Uterus (tissue), 4 donors: Measurements from ENCODE around the gene ARHGAP9. TPM values are rescaled to one million over a fixed set of nuclear protein-coding genes. Genes with fewer than 3 reads are reported as not detected.

Source experiments
- DNase-seq, 2 donors: peaks; one replicate each; pipeline ENCODE4 v3.0.0-alpha.2; 2019 to 2020
- H3K27ac ChIP-seq, 2 donors: fragments of 200-600 bp; sonication (generic); 1 replicate in 1 of 2; 2 replicates in 1 of 2; pipeline ENCODE4 v1.5.1; 2016 to 2018
- H3K27me3 ChIP-seq, 2 donors: fragments of 200-600 bp; sonication (generic); one replicate each; pipeline ENCODE4 v1.5.1; 2018 to 2019; ENCODE audit warnings: control low read depth in 1 of 2
- H3K36me3 ChIP-seq, 2 donors: fragments of 200-600 bp; sonication (generic); one replicate each; pipeline ENCODE4 v1.5.1; 2019; ENCODE audit warnings: control low read depth in 1 of 2
- H3K4me1 ChIP-seq, 2 donors: fragments of 200-600 bp; sonication (generic); one replicate each; pipeline ENCODE4 v1.5.1; 2018 to 2019; ENCODE audit warnings: control low read depth in 1 of 2
- H3K4me3 ChIP-seq, 2 donors: fragments of 200-600 bp; sonication (generic); 1 replicate in 1 of 2; 2 replicates in 1 of 2; pipeline ENCODE4 v1.5.1; 2018 to 2019; ENCODE audit warnings: mild to moderate bottlenecking in 1 of 2
- H3K9me3 ChIP-seq, 2 donors: fragments of 200-600 bp; sonication (generic); one replicate each; pipeline ENCODE4 v1.5.1; 2019; ENCODE audit warnings: control low read depth in 1 of 2
- CTCF ChIP-seq, 4 experiments: fragments of 200-600 bp in 2 of 4; fragments of 450-650 bp in 2 of 4; sonication (generic) in 2 of 4; IDR thresholded peaks; one replicate each; pipeline ENCODE4 v1.5.1; 2016 to 2019; ENCODE audit warnings: antibody characterized with exemption in 4 of 4, mild to moderate bottlenecking in 2 of 4, moderate library complexity in 1 of 4
- POLR2A ChIP-seq, 2 donors: fragments of 450-650 bp; IDR thresholded peaks; one replicate each; pipeline ENCODE4 v1.6.1; 2016; ENCODE audit warnings: antibody characterized with exemption in 2 of 2, mild to moderate bottlenecking in 1 of 2, moderate library complexity in 1 of 2
- intact Hi-C: fragments of 100-400 bp; cut with DNase I; formaldehyde crosslinking; loops from one replicate; pipeline ENCODE4 v1.15.1; 2023; ENCODE audit warnings: low total_unique reads
- total RNA-seq, 4 donors: library from RNA; depleted of rRNA in 3 of 4; stranded (reverse); fragments of >200 nt in 3 of 4; gene quantifications; one replicate each; pipeline versions ENCODE4 v1.1.0 to v1.2.4, GENCODE V29; 2014 to 2023
- donor health status: DM: yes; HTN: yes; CAD: no.

ARHGAP9 gene
- total RNA-seq, 4 donors from 2014 or later: 1.5 to 8.1 (median 3.3) TPM

DNA sequence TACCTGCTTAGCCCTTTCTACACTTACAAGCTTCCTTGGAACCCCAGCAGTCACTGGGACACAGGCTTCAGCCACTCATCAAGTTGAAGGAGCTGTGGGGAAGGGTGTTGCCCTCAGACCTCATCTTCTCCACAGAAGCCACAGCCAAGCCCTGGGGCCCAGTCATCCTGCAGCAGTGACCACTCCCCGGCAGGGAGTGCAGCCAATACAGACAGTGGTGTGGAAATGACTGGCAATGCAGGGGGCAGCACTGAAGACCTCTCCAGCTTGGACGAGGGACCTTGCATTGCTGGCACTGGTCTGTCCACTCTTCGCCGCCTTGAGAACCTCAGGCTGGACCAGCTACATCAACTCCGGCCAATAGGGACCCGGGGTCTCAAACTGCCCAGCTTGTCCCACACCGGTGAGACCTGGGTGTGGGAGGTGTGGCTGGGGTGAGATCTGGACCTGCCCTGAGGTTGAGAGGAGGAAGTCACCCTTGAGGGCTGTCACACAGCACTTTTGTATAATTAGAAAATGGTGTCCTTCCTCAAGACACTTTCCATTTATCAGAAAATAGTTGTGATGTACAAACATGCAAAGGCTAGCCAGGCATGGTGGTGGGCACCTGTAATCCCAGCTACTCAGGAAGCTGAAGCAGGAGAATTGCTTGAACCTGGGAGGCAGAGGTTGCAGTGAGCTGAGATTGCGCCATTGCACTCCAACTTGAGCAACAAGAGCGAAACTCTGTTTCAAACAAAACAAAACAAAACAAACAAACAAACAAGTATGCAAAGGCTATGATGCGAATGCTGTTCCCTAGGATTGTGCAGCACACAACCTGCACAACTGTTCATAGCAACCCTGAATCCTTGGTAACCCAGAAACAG is 10.1 kb downstream of the ARHGAP9 start:
- no peaks in the 10 kb centered on the region for H3K9me3 ChIP-seq
- no peaks in the 10 kb centered on the region for H3K4me1 ChIP-seq
- no peak for DNase-seq
- no peak for TF ChIP-seq CTCF (IDR thresholded peaks at IDR 0.05)
- TF ChIP-seq POLR2A (IDR thresholded peaks at IDR 0.05): no peak
- H3K27ac ChIP-seq: no peak overlapping the region
- intact Hi-C loops: no loop called here
- no peak overlapping the region for H3K4me3 ChIP-seq
- H3K36me3 ChIP-seq: no peaks in the 10 kb centered on the region
- H3K27me3 ChIP-seq: peaks cover 0 to 7% of the 10 kb centered on the region in 2 donors

DNA sequence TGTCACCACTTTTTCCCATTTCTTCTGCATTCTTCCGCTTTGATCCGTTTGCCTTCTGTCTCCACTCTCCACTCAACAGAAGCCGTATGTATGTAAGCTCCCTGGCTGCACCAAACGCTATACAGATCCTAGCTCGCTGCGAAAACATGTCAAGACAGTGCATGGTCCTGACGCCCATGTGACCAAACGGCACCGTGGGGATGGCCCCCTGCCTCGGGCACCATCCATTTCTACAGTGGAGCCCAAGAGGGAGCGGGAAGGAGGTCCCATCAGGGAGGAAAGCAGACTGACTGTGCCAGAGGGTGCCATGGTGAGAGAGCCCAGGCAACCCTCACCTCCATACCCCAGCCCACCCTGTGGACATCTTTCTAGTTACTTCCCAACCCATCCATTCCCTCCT is 11.8 kb downstream of the ARHGAP9 start:
- Histone ChIP-seq H3K36me3 (no peaks in the 10 kb centered on the region), H3K4me3 (no peak overlapping the region), H3K27ac (no peak overlapping the region), H3K4me1 (no peaks in the 10 kb centered on the region), H3K27me3 (no peaks in the 10 kb centered on the region), H3K9me3 (no peaks in the 10 kb centered on the region)
- intact Hi-C loops: no loop called here
- DNase-seq: no peak
- TF ChIP-seq CTCF (IDR thresholded peaks at IDR 0.05): no peak
- TF ChIP-seq POLR2A (IDR thresholded peaks at IDR 0.05): no peak

DNA sequence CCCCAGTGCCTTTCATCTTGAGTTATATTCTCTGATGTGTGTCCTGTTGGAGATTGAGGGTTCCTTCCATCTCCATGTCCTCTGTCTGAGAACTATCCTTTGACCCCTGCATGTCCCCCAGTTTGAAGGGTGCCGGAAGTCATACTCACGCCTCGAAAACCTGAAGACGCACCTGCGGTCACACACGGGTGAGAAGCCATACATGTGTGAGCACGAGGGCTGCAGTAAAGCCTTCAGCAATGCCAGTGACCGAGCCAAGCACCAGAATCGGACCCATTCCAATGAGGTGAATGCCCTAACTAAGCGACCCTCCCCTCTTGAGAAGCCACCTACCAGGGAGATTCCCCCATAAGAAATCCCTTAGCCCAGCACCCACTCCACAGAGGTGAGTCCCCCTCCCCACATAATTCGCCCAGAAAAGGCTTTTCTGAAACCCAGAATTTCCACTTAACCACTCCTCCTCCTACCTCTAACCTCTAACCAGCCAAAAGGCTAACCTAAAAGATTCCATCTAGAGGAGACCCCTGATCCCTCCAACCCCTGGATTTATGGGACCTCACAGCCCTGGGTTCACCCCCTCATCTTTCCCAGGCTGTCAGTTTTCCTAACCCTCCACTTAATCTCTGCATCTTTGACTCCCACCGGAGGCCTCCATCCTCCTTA is 12.3 kb downstream of the ARHGAP9 start:
- Histone ChIP-seq H3K4me1 (no peaks in the 10 kb centered on the region), H3K36me3 (no peaks in the 10 kb centered on the region), H3K27me3 (no peaks in the 10 kb centered on the region), H3K27ac (no peak overlapping the region), H3K9me3 (no peaks in the 10 kb centered on the region), H3K4me3 (no peak overlapping the region)
- DNase-seq: no peak
- intact Hi-C loops: no loop called here
- TF ChIP-seq CTCF (IDR thresholded peaks at IDR 0.05) (no peak), POLR2A (IDR thresholded peaks at IDR 0.05) (no peak)

DNA sequence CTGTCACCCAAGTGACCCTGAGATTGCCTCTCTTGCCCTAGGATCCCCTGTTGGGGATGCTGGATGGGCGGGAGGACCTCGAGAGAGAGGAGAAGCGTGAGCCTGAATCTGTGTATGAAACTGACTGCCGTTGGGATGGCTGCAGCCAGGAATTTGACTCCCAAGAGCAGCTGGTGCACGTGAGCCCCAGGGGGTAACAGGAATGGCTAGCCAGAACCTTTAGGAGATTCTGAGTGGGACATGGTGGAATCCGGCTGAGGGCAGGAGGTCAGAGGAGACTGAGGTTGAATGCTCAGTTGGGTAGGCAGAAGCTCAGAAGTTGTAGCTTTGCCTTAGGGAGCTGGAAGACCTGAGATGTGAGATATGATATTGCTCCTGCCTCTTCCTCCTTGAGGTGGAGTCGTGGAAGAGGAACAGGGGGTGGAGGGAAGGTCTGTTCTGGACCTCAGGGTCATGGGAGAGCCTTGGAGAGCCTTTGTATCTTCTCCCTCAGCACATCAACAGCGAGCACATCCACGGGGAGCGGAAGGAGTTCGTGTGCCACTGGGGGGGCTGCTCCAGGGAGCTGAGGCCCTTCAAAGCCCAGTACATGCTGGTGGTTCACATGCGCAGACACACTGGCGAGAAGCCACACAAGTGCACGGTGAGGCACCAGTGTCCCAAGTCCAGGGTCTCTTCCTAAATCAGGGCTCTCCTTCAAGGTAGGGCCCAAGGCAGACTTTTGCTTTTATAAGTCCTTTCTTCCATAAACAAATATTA is 13.7 kb downstream of the ARHGAP9 start:
- H3K4me1 ChIP-seq: peaks cover 0 to 5% of the 10 kb centered on the region in 2 donors
- no peaks in the 10 kb centered on the region for H3K36me3 ChIP-seq
- intact Hi-C loops: no loop called here
- no peaks in the 10 kb centered on the region for H3K9me3 ChIP-seq
- no peak for DNase-seq
- H3K27me3 ChIP-seq: no peaks in the 10 kb centered on the region
- H3K27ac ChIP-seq: no peak overlapping the region
- no peak overlapping the region for H3K4me3 ChIP-seq
- TF ChIP-seq POLR2A (IDR thresholded peaks at IDR 0.05) (no peak), CTCF (IDR thresholded peaks at IDR 0.05) (no peak)
